ENCODE results near the gene ZNF791.
"Not testable (repeated sequence)": the region's sequence is repeated elsewhere in the genome, so short reads cannot be mapped to it uniquely, and the experiment has no call there.

ZNF791 gene

DNA sequence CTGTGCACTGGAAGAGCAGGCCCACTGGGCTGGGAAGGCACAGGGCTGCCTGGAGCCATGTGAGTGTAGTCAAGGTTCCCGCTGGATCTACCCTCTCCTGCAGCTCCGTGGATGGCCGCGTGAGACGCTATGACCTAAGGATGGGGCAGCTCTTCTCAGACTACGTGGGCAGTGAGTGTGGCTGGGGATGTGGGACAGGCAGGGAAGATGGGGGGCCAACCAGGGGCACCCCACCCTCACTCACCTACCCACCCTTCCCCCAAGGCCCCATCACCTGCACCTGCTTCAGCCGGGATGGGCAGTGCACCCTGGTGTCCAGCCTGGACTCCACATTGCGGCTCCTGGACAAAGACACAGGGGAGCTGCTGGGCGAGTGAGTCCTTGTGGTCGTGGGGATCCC lies 62.0 kb downstream of the ZNF791 start:
- Histone ChIP-seq H4K20me1 (peaks cover 60% of the 10 kb centered on the region), H3K4me1 (peaks cover 26% of the 10 kb centered on the region), H3K36me3 (peaks cover 60% of the 10 kb centered on the region), H3K9me3 (no peaks in the 10 kb centered on the region), H3K9ac (no peak overlapping the region), H3K4me3 (no peak overlapping the region), H3K27ac (no peak overlapping the region), H3K27me3 (no peaks in the 10 kb centered on the region), H3K4me2 (no peak overlapping the region)
- no peak for TF ChIP-seq Cebpa-rat (IDR thresholded peaks at IDR 0.05)

DNA sequence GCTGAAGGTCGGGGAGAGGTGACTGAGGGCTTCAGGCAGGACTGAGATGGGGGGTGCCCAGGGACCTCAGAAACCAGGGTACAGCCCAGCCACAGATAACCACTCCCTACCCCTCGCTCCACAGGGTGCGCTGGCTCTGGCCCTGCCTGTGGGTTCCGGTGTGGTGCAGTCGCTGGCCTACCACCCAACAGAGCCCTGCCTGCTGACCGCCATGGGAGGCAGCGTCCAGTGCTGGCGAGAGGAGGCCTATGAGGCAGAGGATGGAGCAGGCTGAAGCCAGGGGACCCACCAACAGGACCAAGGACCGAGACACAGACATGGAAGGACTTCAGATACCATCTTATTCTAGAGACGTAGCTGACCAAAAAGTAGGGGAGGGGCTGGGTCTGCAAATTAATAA lies 64.7 kb downstream of the ZNF791 start:
- Histone ChIP-seq H3K9ac (no peak overlapping the region), H3K9me3 (no peaks in the 10 kb centered on the region), H4K20me1 (peaks cover 66% of the 10 kb centered on the region), H3K27ac (no peak overlapping the region), H3K4me2 (no peak overlapping the region), H3K27me3 (no peaks in the 10 kb centered on the region), H3K4me1 (peaks cover 21% of the 10 kb centered on the region), H3K4me3 (no peak overlapping the region), H3K36me3 (peaks cover 85% of the 10 kb centered on the region)
- TF ChIP-seq Cebpa-rat (IDR thresholded peaks at IDR 0.05), result no peak

- TF ChIP-seq Cebpa-rat (IDR thresholded peaks at IDR 0.05), result no peak
- Histone ChIP-seq H3K4me2 (no peak overlapping the region), H3K4me3 (no peak overlapping the region), H4K20me1 (peaks cover 72% of the 10 kb centered on the region), H3K27ac (no peak overlapping the region), H3K36me3 (peaks cover 85% of the 10 kb centered on the region), H3K9me3 (no peaks in the 10 kb centered on the region), H3K9ac (0 out of 2 replicates have a peak overlapping the region, but pooled peaks have one; percentile 24), H3K27me3 (no peaks in the 10 kb centered on the region), H3K4me1 (peaks cover 20% of the 10 kb centered on the region)
Measured at GRCh38 chr19:12675940-12676339, 65.2 kb downstream of the ZNF791 start.

GRCh38 chr19:12676384-12676792 lies 65.7 kb downstream of the ZNF791 start:
- no peaks in the 10 kb centered on the region for H3K9me3 ChIP-seq
- H3K4me3 ChIP-seq, result no peak overlapping the region
- H3K4me1 ChIP-seq, result peaks cover 20% of the 10 kb centered on the region
- H4K20me1 ChIP-seq, result peaks cover 74% of the 10 kb centered on the region
- peaks cover 85% of the 10 kb centered on the region for H3K36me3 ChIP-seq
- H3K27ac ChIP-seq, result no peak overlapping the region
- H3K27me3 ChIP-seq, result no peaks in the 10 kb centered on the region
- H3K4me2 ChIP-seq, result no peak overlapping the region
- TF ChIP-seq Cebpa-rat (IDR thresholded peaks at IDR 0.05), result no peak
- H3K9ac ChIP-seq, result 0 out of 2 replicates have a peak overlapping the region, but pooled peaks have one; percentile 24

GRCh38 chr19:12676928-12677327 lies 66.2 kb downstream of the ZNF791 start:
- no peak for TF ChIP-seq Cebpa-rat (IDR thresholded peaks at IDR 0.05)
- peaks cover 81% of the 10 kb centered on the region for H3K36me3 ChIP-seq
- peaks cover 74% of the 10 kb centered on the region for H4K20me1 ChIP-seq

DNA sequence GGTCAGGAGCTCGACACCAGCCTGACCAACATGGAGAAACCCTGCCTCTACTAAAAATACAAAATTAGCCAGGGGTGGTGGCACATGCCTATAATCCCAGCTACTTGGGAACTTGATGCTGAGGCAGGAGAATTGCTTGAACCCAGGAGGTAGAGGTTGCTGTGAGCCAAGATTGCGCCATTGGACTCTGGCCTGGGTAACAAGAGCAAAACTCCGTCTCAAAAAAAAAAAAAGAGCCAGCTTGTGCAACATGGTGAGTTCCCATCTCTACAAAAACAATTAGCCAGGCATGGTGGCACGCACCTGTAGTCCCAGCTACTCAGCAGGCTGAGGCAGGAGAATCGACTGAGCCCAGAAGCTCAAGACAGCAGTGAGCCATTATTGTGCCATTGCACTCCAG lies 67.3 kb downstream of the ZNF791 start:
- not testable (repeated sequence) for H3K4me2 ChIP-seq, H3K4me3 ChIP-seq, H3K9ac ChIP-seq, H3K27ac ChIP-seq, H3K9me3 ChIP-seq, H3K27me3 ChIP-seq
- peaks cover 65% of the 10 kb centered on the region for H4K20me1 ChIP-seq
- H3K36me3 ChIP-seq, result peaks cover 72% of the 10 kb centered on the region
- peaks cover 28% of the 10 kb centered on the region for H3K4me1 ChIP-seq

More at GRCh38 chr19:12676928-12677327, 66.2 kb downstream of the ZNF791 start:
- Histone ChIP-seq H3K4me3 (no peak overlapping the region), H3K9me3 (no peaks in the 10 kb centered on the region), H3K27ac (no peak overlapping the region), H3K9ac (no peak overlapping the region), H3K27me3 (no peaks in the 10 kb centered on the region), H3K4me1 (peaks cover 20% of the 10 kb centered on the region), H3K4me2 (no peak overlapping the region)

DNA sequence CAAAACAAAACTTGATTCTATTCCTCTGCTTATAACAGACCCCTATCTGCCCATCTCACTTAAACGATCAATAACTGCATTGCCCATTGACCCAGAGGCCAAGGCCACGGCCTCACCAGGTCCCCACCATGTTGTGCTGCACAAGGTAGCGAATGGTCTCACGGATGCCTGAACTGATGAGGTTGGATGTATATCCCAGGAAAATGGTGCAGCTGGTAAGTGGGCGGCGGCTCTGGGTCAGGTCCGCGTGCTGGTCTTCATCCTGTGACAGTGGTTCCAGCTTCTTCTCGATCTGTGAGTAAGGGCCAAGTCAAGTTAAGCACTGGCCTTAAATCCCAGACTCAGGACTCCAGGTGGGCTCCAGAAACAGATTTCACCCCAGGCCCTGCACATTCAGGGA lies 69.3 kb downstream of the ZNF791 start:
- Histone ChIP-seq H3K27me3 (no peaks in the 10 kb centered on the region), H3K4me3 (peak overlapping the region; percentile 78), H3K36me3 (peaks cover 52% of the 10 kb centered on the region)

GRCh38 chr19:12681074-12681987 lies 70.6 kb downstream of the ZNF791 start, which contains the start of gene DHPS:
Gene DHPS, minus strand, starts transcription at chr19:12681880. Its CDS starts 114 bp downstream, at chr19:12681766.
- Histone ChIP-seq H3K9ac (peak within 1 kb of the TSS; percentile 98), H3K4me2 (peak within 1 kb of the TSS; percentile 79), H4K20me1 (peaks cover 35% of the 10 kb centered on the region), H3K4me3 (peak within 1 kb of the TSS; percentile 78), H3K36me3 (peaks cover 39% of the 10 kb centered on the region), H3K27me3 (no peaks in the 10 kb centered on the region), H3K9me3 (no peaks in the 10 kb centered on the region), H3K27ac (peak within 1 kb of the TSS; percentile 99), H3K4me1 (peaks cover 43% of the 10 kb centered on the region)
- peak; percentile 96 for TF ChIP-seq Cebpa-rat (IDR thresholded peaks at IDR 0.05)

More for the DNA sequence above, 69.3 kb downstream of the ZNF791 start:
- no peaks in the 10 kb centered on the region for H3K9me3 ChIP-seq
- H4K20me1 ChIP-seq, result peaks cover 48% of the 10 kb centered on the region
- H3K9ac ChIP-seq, result peak overlapping the region; percentile 46; the same call in 1 of the 2 replicates
- H3K4me2 ChIP-seq, result peak overlapping the region; percentile 79
- no peak overlapping the region for H3K27ac ChIP-seq
- no peak for TF ChIP-seq Cebpa-rat (IDR thresholded peaks at IDR 0.05)
- peaks cover 34% of the 10 kb centered on the region for H3K4me1 ChIP-seq

Measured in BLaER1 (cell line).